Ishikawa (cell line): Measurements from ENCODE around the gene TRIM14.

Experiments
- CEBPB ChIP-seq: IDR thresholded peaks from 2 replicates; pipeline ENCODE4 v1.6.1; 2012
- CREB1 ChIP-seq: IDR thresholded peaks from 2 replicates; pipeline ENCODE4 v1.6.1; 2012; ENCODE audit warnings: low read depth
- EP300 ChIP-seq: IDR thresholded peaks from 2 replicates; pipeline ENCODE4 v1.6.1; 2012; ENCODE audit warnings: borderline replicate concordance
- FOXM1 ChIP-seq: IDR thresholded peaks from 2 replicates; pipeline ENCODE4 v1.6.1; 2012; ENCODE audit warnings: low read depth, borderline replicate concordance
- NFIC ChIP-seq: IDR thresholded peaks from 2 replicates; pipeline ENCODE4 v1.6.1; 2012
- RAD21 ChIP-seq: IDR thresholded peaks from 2 replicates; pipeline ENCODE4 v1.6.1; 2012; ENCODE audit warnings: low read depth
- TAF1 ChIP-seq: IDR thresholded peaks from 2 replicates; pipeline ENCODE4 v1.6.1; 2012; ENCODE audit warnings: low read depth, mild to moderate bottlenecking
- TCF12 ChIP-seq: IDR thresholded peaks from 2 replicates; pipeline ENCODE4 v1.6.1; 2012; ENCODE audit warnings: low read depth
- TEAD4 ChIP-seq: IDR thresholded peaks from 2 replicates; pipeline ENCODE4 v1.6.1; 2012
- YY1 ChIP-seq: IDR thresholded peaks from 2 replicates; pipeline ENCODE4 v1.6.1; 2012; ENCODE audit warnings: low read depth
- ZBTB7A ChIP-seq: IDR thresholded peaks from 2 replicates; pipeline ENCODE4 v1.6.1; 2012; ENCODE audit warnings: low read depth
- TF ChIP-seq, protein P1 (sequence below): IDR thresholded peaks from 2 replicates; pipeline ENCODE4 v1.6.1; 2012
- TF ChIP-seq, protein P2 (sequence below): IDR thresholded peaks from 2 replicates; pipeline ENCODE4 v1.6.1; 2012; ENCODE audit warnings: low read depth, mild to moderate bottlenecking
- TF ChIP-seq, protein P3 (sequence below): IDR thresholded peaks from 2 replicates; pipeline ENCODE4 v1.6.1; 2012

DNA sequence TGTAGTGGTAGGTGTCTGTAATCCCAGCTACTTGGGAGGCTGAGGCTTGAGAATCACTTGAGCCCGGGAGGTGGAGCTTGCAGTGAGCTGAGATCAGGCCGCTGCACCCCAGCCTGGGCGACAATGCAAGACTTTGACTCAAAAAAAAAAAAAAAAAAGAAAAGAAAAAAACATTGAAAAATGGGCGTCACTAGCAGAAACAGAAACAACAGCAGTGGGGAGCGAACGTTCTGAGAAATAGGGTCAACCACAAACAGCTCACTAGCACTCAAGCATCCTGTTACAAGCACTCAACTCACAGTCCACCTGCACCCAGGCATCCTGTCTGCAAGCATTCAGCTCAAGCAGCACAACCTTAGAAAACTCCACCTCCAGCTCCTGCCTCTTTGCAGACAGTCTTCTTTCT is 17.2 kb downstream of the TRIM14 start:
- TF ChIP-seq, protein P1, sequence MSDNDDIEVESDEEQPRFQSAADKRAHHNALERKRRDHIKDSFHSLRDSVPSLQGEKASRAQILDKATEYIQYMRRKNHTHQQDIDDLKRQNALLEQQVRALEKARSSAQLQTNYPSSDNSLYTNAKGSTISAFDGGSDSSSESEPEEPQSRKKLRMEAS: no peak
- TF ChIP-seq CREB1 (no peak), RAD21 (no peak), TAF1 (no peak), CEBPB (no peak), EP300 (no peak), TCF12 (no peak), YY1 (no peak), ZBTB7A (no peak), NFIC (no peak), TEAD4 (no peak), FOXM1 (no peak)
- TF ChIP-seq, protein P2, sequence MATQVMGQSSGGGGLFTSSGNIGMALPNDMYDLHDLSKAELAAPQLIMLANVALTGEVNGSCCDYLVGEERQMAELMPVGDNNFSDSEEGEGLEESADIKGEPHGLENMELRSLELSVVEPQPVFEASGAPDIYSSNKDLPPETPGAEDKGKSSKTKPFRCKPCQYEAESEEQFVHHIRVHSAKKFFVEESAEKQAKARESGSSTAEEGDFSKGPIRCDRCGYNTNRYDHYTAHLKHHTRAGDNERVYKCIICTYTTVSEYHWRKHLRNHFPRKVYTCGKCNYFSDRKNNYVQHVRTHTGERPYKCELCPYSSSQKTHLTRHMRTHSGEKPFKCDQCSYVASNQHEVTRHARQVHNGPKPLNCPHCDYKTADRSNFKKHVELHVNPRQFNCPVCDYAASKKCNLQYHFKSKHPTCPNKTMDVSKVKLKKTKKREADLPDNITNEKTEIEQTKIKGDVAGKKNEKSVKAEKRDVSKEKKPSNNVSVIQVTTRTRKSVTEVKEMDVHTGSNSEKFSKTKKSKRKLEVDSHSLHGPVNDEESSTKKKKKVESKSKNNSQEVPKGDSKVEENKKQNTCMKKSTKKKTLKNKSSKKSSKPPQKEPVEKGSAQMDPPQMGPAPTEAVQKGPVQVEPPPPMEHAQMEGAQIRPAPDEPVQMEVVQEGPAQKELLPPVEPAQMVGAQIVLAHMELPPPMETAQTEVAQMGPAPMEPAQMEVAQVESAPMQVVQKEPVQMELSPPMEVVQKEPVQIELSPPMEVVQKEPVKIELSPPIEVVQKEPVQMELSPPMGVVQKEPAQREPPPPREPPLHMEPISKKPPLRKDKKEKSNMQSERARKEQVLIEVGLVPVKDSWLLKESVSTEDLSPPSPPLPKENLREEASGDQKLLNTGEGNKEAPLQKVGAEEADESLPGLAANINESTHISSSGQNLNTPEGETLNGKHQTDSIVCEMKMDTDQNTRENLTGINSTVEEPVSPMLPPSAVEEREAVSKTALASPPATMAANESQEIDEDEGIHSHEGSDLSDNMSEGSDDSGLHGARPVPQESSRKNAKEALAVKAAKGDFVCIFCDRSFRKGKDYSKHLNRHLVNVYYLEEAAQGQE: no peak
- TF ChIP-seq, protein P3, sequence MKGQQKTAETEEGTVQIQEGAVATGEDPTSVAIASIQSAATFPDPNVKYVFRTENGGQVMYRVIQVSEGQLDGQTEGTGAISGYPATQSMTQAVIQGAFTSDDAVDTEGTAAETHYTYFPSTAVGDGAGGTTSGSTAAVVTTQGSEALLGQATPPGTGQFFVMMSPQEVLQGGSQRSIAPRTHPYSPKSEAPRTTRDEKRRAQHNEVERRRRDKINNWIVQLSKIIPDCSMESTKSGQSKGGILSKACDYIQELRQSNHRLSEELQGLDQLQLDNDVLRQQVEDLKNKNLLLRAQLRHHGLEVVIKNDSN: no peak
